ENCODE measurements around the gene SPRED2.
"Not testable (repeated sequence)": the region's sequence is repeated elsewhere in the genome, so short reads cannot be mapped to it uniquely, and the experiment has no call there.

The SPRED2 gene

DNA sequence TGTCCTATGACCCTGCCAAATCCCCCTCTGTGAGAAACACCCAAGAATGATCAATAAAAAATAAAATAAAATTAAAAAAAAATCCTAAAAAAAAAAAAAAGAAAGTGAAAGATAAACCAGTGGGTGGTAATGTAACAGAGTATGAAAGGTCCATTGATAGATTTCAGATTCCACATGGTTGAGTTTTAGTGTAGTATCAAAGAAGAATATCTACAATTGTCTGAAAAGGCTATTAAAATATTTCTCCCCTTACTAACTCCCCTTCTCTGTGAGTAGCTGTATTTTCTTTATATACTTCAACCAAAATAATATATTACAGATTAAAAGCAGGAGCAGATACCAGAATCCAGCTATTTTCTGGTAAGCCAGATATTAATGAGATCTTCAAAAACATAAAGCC, 92.8 kb downstream of the SPRED2 start:
- TF ChIP-seq, protein P1, sequence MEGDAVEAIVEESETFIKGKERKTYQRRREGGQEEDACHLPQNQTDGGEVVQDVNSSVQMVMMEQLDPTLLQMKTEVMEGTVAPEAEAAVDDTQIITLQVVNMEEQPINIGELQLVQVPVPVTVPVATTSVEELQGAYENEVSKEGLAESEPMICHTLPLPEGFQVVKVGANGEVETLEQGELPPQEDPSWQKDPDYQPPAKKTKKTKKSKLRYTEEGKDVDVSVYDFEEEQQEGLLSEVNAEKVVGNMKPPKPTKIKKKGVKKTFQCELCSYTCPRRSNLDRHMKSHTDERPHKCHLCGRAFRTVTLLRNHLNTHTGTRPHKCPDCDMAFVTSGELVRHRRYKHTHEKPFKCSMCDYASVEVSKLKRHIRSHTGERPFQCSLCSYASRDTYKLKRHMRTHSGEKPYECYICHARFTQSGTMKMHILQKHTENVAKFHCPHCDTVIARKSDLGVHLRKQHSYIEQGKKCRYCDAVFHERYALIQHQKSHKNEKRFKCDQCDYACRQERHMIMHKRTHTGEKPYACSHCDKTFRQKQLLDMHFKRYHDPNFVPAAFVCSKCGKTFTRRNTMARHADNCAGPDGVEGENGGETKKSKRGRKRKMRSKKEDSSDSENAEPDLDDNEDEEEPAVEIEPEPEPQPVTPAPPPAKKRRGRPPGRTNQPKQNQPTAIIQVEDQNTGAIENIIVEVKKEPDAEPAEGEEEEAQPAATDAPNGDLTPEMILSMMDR (IDR thresholded peaks at IDR 0.05; ENCODE audit: borderline replicate concordance, extremely low read depth, low read length, poor library complexity, severe bottlenecking), result no peak
- TF ChIP-seq EZH2 (IDR thresholded peaks at IDR 0.05; ENCODE audit: borderline replicate concordance, low read depth, low read length, severe bottlenecking), result no peak
- H3K4me1 ChIP-seq (ENCODE audit: insufficient read depth, low read length), result no peaks in the 10 kb centered on the region
- H3K9ac ChIP-seq (ENCODE audit: low read depth, low read length), result no peak overlapping the region
- H4K20me1 ChIP-seq (ENCODE audit: insufficient read depth, low read length), result peaks cover 6% of the 10 kb centered on the region
- peaks cover 13% of the 10 kb centered on the region; the same call in 1 of the 2 replicates for H3K79me2 ChIP-seq (ENCODE audit: insufficient read depth, low read length)
- H3K27me3 ChIP-seq (ENCODE audit: insufficient read depth, low read length, poor library complexity), result no peaks in the 10 kb centered on the region
- no peak overlapping the region for H3K4me3 ChIP-seq (ENCODE audit: low read depth in 1 of 2, low read length in 2 of 2)
- H2AFZ ChIP-seq (ENCODE audit: low read depth, low read length), result no peak overlapping the region
- ATAC-seq (ENCODE audit: insufficient read depth, low read depth) (no peak), DNase-seq (no peak)
- H3K4me2 ChIP-seq (ENCODE audit: insufficient read depth, low read length), result no peak overlapping the region
- H3K9me3 ChIP-seq (ENCODE audit: insufficient read depth, low read length, severe bottlenecking), result no peaks in the 10 kb centered on the region
- H3K27ac ChIP-seq (ENCODE audit: low read length), result no peak overlapping the region
- H3K36me3 ChIP-seq (ENCODE audit: insufficient read depth, low read length), result peaks cover 46% of the 10 kb centered on the region

DNA sequence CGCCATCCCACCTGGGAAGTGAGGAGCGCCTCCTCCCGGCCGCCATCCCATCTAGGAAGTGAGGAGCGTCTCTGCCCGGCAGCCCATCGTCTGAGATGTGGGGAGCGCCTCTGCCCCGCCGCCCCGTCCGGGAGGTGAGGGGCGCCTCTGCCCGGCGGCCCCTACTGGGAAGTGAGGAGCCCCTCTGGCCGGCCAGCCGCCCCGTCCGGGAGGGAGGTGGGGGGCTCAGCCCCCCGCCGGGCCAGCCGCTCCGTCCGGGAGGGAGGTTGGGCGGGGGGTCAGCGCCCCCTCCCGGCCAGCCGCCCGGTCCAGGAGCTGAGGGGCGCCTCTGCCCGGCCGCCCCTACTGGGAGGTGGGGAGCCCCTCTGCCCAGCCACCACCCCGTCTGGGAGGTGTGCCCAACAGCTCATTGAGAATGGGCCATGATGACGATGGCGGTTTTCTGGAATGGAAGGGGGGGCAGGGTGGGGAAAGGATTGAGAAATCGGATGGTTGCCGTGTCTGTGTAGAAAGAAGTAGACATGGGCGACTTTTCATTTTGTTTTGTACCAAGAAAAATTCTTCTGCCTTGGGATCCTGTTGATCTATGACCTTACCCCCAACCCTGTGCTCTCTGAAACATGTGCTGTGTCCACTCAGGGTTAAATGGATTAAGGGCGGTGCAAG, 93.4 kb downstream of the SPRED2 start:
- not testable (repeated sequence) for H3K27ac ChIP-seq (ENCODE audit: low read length); H3K79me2 ChIP-seq (ENCODE audit: insufficient read depth, low read length); H4K20me1 ChIP-seq (ENCODE audit: insufficient read depth, low read length); ATAC-seq (ENCODE audit: insufficient read depth, low read depth); H3K4me3 ChIP-seq (ENCODE audit: low read depth in 1 of 2, low read length in 2 of 2); H3K9ac ChIP-seq (ENCODE audit: low read depth, low read length); H3K27me3 ChIP-seq (ENCODE audit: insufficient read depth, low read length, poor library complexity); DNase-seq; H2AFZ ChIP-seq (ENCODE audit: low read depth, low read length); H3K4me2 ChIP-seq (ENCODE audit: insufficient read depth, low read length); H3K9me3 ChIP-seq (ENCODE audit: insufficient read depth, low read length, severe bottlenecking); H3K4me1 ChIP-seq (ENCODE audit: insufficient read depth, low read length)
- H3K36me3 ChIP-seq (ENCODE audit: insufficient read depth, low read length), result peaks cover 46% of the 10 kb centered on the region

DNA sequence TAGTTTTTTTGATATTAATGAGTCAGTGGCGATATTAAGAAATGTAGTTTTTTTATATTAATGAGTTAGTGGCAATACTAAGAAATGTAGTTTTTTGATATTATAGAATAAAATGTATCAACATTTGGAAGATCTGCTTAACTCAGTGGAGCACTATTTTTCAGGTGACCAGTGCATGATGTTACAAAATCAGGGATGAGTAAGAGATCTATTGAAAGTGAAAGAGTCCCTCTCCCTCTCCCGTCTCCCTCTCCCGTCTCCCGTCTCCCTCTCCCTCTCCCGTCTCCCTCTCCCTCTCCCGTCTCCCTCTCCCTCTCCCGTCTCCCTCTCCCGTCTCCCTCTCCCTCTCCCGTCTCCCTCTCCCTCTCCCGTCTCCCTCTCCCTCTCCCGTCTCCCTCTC, 94.5 kb downstream of the SPRED2 start:
- not testable (repeated sequence) for H3K4me3 ChIP-seq (ENCODE audit: low read depth in 1 of 2, low read length in 2 of 2); H3K27me3 ChIP-seq (ENCODE audit: insufficient read depth, low read length, poor library complexity)

DNA sequence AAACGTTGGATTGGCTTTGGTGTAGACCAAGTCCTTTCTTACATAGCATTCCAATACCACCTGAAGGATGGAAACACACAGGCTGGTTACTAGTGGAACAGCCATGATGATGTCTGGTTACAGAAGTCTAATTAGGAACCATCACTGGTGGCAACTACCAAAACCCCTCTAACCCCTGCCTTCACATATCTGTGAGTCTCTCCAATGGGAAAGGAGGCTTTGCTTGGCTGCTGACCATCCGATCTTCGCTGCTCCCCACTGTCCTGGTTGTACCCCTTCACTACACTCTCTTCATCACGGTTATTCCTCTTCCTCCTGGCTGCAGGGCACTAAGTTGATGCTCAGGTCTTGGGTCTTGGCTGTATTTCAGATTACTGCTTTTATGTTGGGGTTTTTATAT, 97.7 kb downstream of the SPRED2 start:
- DNase-seq (no peak), ATAC-seq (ENCODE audit: insufficient read depth, low read depth) (no peak)
- peaks cover 3% of the 10 kb centered on the region for H4K20me1 ChIP-seq (ENCODE audit: insufficient read depth, low read length)
- H2AFZ ChIP-seq (ENCODE audit: low read depth, low read length), result no peak overlapping the region
- 0 out of 2 replicates have a peak, but pooled peaks cover 3% of the 10 kb centered on the region for H3K79me2 ChIP-seq (ENCODE audit: insufficient read depth, low read length)
- H3K36me3 ChIP-seq (ENCODE audit: insufficient read depth, low read length), result peaks cover 49% of the 10 kb centered on the region
- H3K4me1 ChIP-seq (ENCODE audit: insufficient read depth, low read length), result no peaks in the 10 kb centered on the region
- no peaks in the 10 kb centered on the region for H3K27me3 ChIP-seq (ENCODE audit: insufficient read depth, low read length, poor library complexity)
- H3K4me3 ChIP-seq (ENCODE audit: low read depth in 1 of 2, low read length in 2 of 2), result no peak overlapping the region
- H3K9ac ChIP-seq (ENCODE audit: low read depth, low read length), result no peak overlapping the region
- no peaks in the 10 kb centered on the region for H3K9me3 ChIP-seq (ENCODE audit: insufficient read depth, low read length, severe bottlenecking)
- H3K4me2 ChIP-seq (ENCODE audit: insufficient read depth, low read length), result no peak overlapping the region
- TF ChIP-seq EZH2 (IDR thresholded peaks at IDR 0.05; ENCODE audit: borderline replicate concordance, low read depth, low read length, severe bottlenecking), result no peak
- TF ChIP-seq, protein P1 (IDR thresholded peaks at IDR 0.05; ENCODE audit: borderline replicate concordance, extremely low read depth, low read length, poor library complexity, severe bottlenecking), result no peak
- H3K27ac ChIP-seq (ENCODE audit: low read length), result no peak overlapping the region

More for the DNA sequence above, 94.5 kb downstream of the SPRED2 start:
- H3K36me3 ChIP-seq (ENCODE audit: insufficient read depth, low read length), result peaks cover 43% of the 10 kb centered on the region
- H3K27ac ChIP-seq (ENCODE audit: low read length); H3K9ac ChIP-seq (ENCODE audit: low read depth, low read length); H2AFZ ChIP-seq (ENCODE audit: low read depth, low read length); H3K9me3 ChIP-seq (ENCODE audit: insufficient read depth, low read length, severe bottlenecking); H3K79me2 ChIP-seq (ENCODE audit: insufficient read depth, low read length); ATAC-seq (ENCODE audit: insufficient read depth, low read depth); DNase-seq; H4K20me1 ChIP-seq (ENCODE audit: insufficient read depth, low read length); H3K4me1 ChIP-seq (ENCODE audit: insufficient read depth, low read length); H3K4me2 ChIP-seq (ENCODE audit: insufficient read depth, low read length): not testable (repeated sequence)

Measured in DND-41 (cell line).